K562 (cell line): ENCODE data around the gene KNSTRN. TPM values are rescaled to one million over a fixed set of nuclear protein-coding genes. Genes with fewer than 3 reads are reported as not detected.

Experiments used
- ARHGAP35 ChIP-seq: fragments of 450-650 bp; IDR thresholded peaks from 2 replicates; pipeline ENCODE4 v1.6.1; 2018; ENCODE audit not compliant: partially characterized antibody
- ATF3 ChIP-seq, 2 experiments: fragments of 450-650 bp in 1 of 2; sonication (generic) in 1 of 2; formaldehyde crosslinking in 1 of 2; IDR thresholded peaks in 1 of 2; conservative IDR thresholded peaks in 1 of 2; 2 replicates each; pipeline versions ENCODE4 v1.6.1 to v1.8.1; 2016 to 2023; ENCODE audit warnings: mild to moderate bottlenecking in 2 of 2, moderate library complexity in 2 of 2, inconsistent platforms in 1 of 2, missing genetic modification reagents in 1 of 2
- CREB3L1 ChIP-seq: fragments of 450-650 bp; IDR thresholded peaks from 2 replicates; pipeline ENCODE4 v1.6.1; 2014; ENCODE audit warnings: low read depth, mild to moderate bottlenecking, moderate library complexity, borderline replicate concordance
- ELK1 ChIP-seq: sonication (generic); formaldehyde crosslinking; IDR thresholded peaks from 2 replicates; pipeline ENCODE4 v1.8.1; 2022; ENCODE audit warnings: missing genetic modification reagents
- GATA2 ChIP-seq: sonication (generic); formaldehyde crosslinking; IDR thresholded peaks from 2 replicates; pipeline ENCODE4 v1.4.0; 2020; ENCODE audit warnings: mild to moderate bottlenecking, missing genetic modification reagents
- GTF2F1 ChIP-seq: IDR thresholded peaks from 2 replicates; pipeline ENCODE4 v1.6.1; 2011; ENCODE audit warnings: low read depth, low read length, improper control_type of control experiment
- HDAC6 ChIP-seq: IDR thresholded peaks from 2 replicates; pipeline ENCODE4 v1.6.1; 2012; ENCODE audit warnings: low read depth, mild to moderate bottlenecking, control low read depth, inconsistent platforms, low read length, moderate library complexity
- KHSRP ChIP-seq: fragments of 450-650 bp; IDR thresholded peaks from 2 replicates; pipeline ENCODE4 v1.6.1; 2017
- PCBP1 ChIP-seq: fragments of 200-400 bp; formaldehyde crosslinking; IDR thresholded peaks from 2 replicates; pipeline ENCODE4 v1.6.1; 2018; ENCODE audit warnings: mild to moderate bottlenecking, low read depth, low read length; ENCODE audit not compliant: poor library complexity, severe bottlenecking
- PTTG1 ChIP-seq: fragments of 450-650 bp; IDR thresholded peaks from 2 replicates; pipeline ENCODE4 v1.6.1; 2016; ENCODE audit warnings: low read depth, mild to moderate bottlenecking, missing genetic modification characterization, missing compliant biosample characterization
- PYGO2 ChIP-seq: fragments of 450-650 bp; IDR thresholded peaks from 2 replicates; pipeline ENCODE4 v1.6.1; 2016; ENCODE audit warnings: mild to moderate bottlenecking, missing genetic modification characterization, moderate library complexity, missing compliant biosample characterization
- SMARCA4 ChIP-seq: fragments of 450-650 bp; IDR thresholded peaks from 2 replicates; pipeline ENCODE4 v1.6.1; 2016
- SREBF2 ChIP-seq: sonication (generic); formaldehyde crosslinking; IDR thresholded peaks from 2 replicates; pipeline ENCODE4 v1.4.0; 2020; ENCODE audit warnings: mild to moderate bottlenecking, missing genetic modification reagents
- SRF ChIP-seq, 2 experiments: fragments of 250-450, 450-650 bp in 1 of 2; sonication (Bioruptor Pico) in 1 of 2; sonication (generic) in 1 of 2; formaldehyde crosslinking; IDR thresholded peaks; 2 replicates each; pipeline versions ENCODE4 v1.5.0 to v1.5.1; 2020 to 2022; ENCODE audit warnings: mild to moderate bottlenecking in 1 of 2, missing genetic modification reagents in 1 of 2
- TGIF2 ChIP-seq: sonication (generic); formaldehyde crosslinking; IDR thresholded peaks from 2 replicates; pipeline ENCODE4 v1.8.1; 2022; ENCODE audit warnings: mild to moderate bottlenecking, missing genetic modification reagents, moderate library complexity
- ZBTB5 ChIP-seq: fragments of 450-650 bp; IDR thresholded peaks from 2 replicates; pipeline ENCODE4 v1.6.1; 2017; ENCODE audit warnings: antibody characterized with exemption
- ZC3H8 ChIP-seq: fragments of 450-650 bp; IDR thresholded peaks from 2 replicates; pipeline ENCODE4 v1.6.1; 2017
- ZNF143 ChIP-seq: sonication (generic); formaldehyde crosslinking; IDR thresholded peaks from 2 replicates; pipeline ENCODE4 v1.9.0; 2022; ENCODE audit warnings: mild to moderate bottlenecking, missing genetic modification reagents
- ZSCAN32 ChIP-seq: fragments of 450-650 bp; formaldehyde crosslinking; IDR thresholded peaks from 2 replicates; pipeline ENCODE4 v1.4.0; 2020; ENCODE audit warnings: mild to moderate bottlenecking, moderate library complexity
- polyA plus RNA-seq, 8 experiments: library from polyadenylated mRNA; depleted of rRNA in 4 of 8; stranded (reverse) in 5 of 8; unstranded in 3 of 8; fragments of >200 nt; fragmentation: Nextera tagmentation in 2 of 8; fragmentation: Illumina TruSeq in 1 of 8; extraction: Ambion mirVana in 2 of 8; extraction: Trizol in 1 of 8; gene quantifications; 2 replicates each; pipeline versions ENCODE4 v1.2.1 to v1.2.3, GENCODE V29; 2011 to 2014; ENCODE audit warnings: inconsistent platforms in 1 of 8, missing spikeins in 1 of 8
- total RNA-seq, 7 experiments: library from RNA; depleted of rRNA in 6 of 7; stranded (reverse); fragments of >200 nt in 6 of 7; fragmentation: Illumina TruSeq in 2 of 7; extraction: Trizol in 2 of 7; gene quantifications; 2 replicates each; pipeline versions ENCODE4 v1.2.1 to v1.2.3, GENCODE V29; 2011 to 2021; ENCODE audit warnings: low replicate concordance in 1 of 7
- TF ChIP-seq, protein P1 (sequence below), 3 experiments: fragments of 200-800 bp in 1 of 3; sonication (Bioruptor generic) in 1 of 3; sonication (generic) in 1 of 3; formaldehyde crosslinking in 1 of 3; IDR thresholded peaks; 2 replicates each; pipeline versions ENCODE4 v1.6.1 to v1.8.0; 2016 to 2022; ENCODE audit warnings: mild to moderate bottlenecking in 2 of 3, missing compliant biosample characterization in 2 of 3, missing genetic modification characterization in 2 of 3, missing genetic modification reagents in 1 of 3
- TF ChIP-seq, protein P2 (sequence below): fragments of 450-650 bp; formaldehyde crosslinking; IDR thresholded peaks from 2 replicates; pipeline ENCODE4 v1.4.0; 2020; ENCODE audit warnings: mild to moderate bottlenecking, mixed read lengths

KNSTRN gene
- total and polyA plus RNA-seq, 9 of the 15 experiments (the other 6 are each of a cell fraction or from before 2014, with no cell fraction given): 48.7 to 88.2 (median 66.3) TPM

- TF ChIP-seq CREB3L1 (no peak), PYGO2 (tag) (no peak), GTF2F1 (no peak), KHSRP (no peak), TGIF2 (no peak), PCBP1 (no peak), ELK1 (no peak), ARHGAP35 (no peak), ZNF143 (CRISPR knock-in tag) (no peak), SMARCA4 (peak; percentile 78), SREBF2 (CRISPR knock-in tag) (no peak), ATF3 (IDR thresholded peaks at IDR 0.05) (no peak), ATF3 (CRISPR knock-in tag; conservative IDR thresholded peaks at IDR 0.05) (no peak), HDAC6 (no peak), PTTG1 (tag) (no peak), SRF (CRISPR knock-in tag; IDR thresholded peaks at IDR 0.05) (no peak), GATA2 (CRISPR knock-in tag) (peak; percentile 77), ZSCAN32 (CRISPR knock-in tag) (no peak), ZC3H8 (no peak), ZBTB5 (no peak)
- TF ChIP-seq, protein P1, sequence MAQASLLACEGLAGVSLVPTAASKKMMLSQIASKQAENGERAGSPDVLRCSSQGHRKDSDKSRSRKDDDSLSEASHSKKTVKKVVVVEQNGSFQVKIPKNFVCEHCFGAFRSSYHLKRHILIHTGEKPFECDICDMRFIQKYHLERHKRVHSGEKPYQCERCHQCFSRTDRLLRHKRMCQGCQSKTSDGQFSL (CRISPR knock-in tag; IDR thresholded peaks at IDR 0.05): no peak
- TF ChIP-seq, protein P1 (tag; IDR thresholded peaks at IDR 0.05): no peak
- TF ChIP-seq, protein P2, sequence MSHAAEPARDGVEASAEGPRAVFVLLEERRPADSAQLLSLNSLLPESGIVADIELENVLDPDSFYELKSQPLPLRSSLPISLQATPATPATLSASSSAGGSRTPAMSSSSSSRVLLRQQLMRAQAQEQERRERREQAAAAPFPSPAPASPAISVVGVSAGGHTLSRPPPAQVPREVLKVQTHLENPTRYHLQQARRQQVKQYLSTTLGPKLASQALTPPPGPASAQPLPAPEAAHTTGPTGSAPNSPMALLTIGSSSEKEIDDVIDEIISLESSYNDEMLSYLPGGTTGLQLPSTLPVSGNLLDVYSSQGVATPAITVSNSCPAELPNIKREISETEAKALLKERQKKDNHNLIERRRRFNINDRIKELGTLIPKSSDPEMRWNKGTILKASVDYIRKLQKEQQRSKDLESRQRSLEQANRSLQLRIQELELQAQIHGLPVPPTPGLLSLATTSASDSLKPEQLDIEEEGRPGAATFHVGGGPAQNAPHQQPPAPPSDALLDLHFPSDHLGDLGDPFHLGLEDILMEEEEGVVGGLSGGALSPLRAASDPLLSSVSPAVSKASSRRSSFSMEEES: no peak
Measured at GRCh38 chr15:40427188-40427587, 44.7 kb downstream of the KNSTRN start (continued).
